Endothelial cell of umbilical vein (primary cell): ENCODE measurements around the gene UBE2Q2. TPM values are rescaled to one million over a fixed set of nuclear protein-coding genes. Genes with fewer than 3 reads are reported as not detected.

ENCODE experiments used
- BruUV-seq: library from RNA; stranded (reverse); fragments of 400-500 nt; replicated peaks from 2 replicates; lab custom pipeline; 2021; lab: Mats Ljungman, UMichigan
- CTCF ChIA-PET: fragments of 300-600, 350-600 bp; sonication (Branson Sonifier 250); formaldehyde crosslinking; loops from one replicate; lab custom pipeline; 2021; ENCODE audit warnings: antibody characterized with exemption, inconsistent platforms; lab: Charles Lee
- POLR2A ChIA-PET: fragments of 300-600, 350-600 bp; sonication (Branson Sonifier 250); formaldehyde crosslinking; loops from one replicate; lab custom pipeline; 2021; ENCODE audit warnings: antibody characterized with exemption, inconsistent platforms; lab: Charles Lee
- DNase-seq: peaks from one replicate; pipeline ENCODE4 v3.0.0-alpha.2; 2011; ENCODE audit warnings: low read depth, low spot score
- FAIRE-seq: peaks from 2 replicates; lab custom pipeline; 2011; peaks lifted over from hg19 to GRCh38; lab: Jason Lieb, UNC
- H2AFZ ChIP-seq: 2 replicates; pipeline ENCODE4 v1.6.0; 2012; ENCODE audit warnings: low read depth, low read length, control low read depth, inconsistent platforms
- H3K27ac ChIP-seq: 2 replicates; pipeline ENCODE4 v1.5.1; 2011; ENCODE audit warnings: low read depth, mild to moderate bottlenecking, control low read depth, low read length, moderate library complexity; ENCODE audit not compliant: insufficient read depth
- H3K27me3 ChIP-seq, 2 experiments: 2 replicates each; pipeline versions ENCODE4 v1.6.0 to v1.6.1; 2011; ENCODE audit warnings: low read length in 2 of 2, mixed read lengths in 1 of 2; ENCODE audit not compliant: control insufficient read depth in 2 of 2, insufficient read depth in 2 of 2
- H3K36me3 ChIP-seq, 2 experiments: 2 replicates in 1 of 2; 3 replicates in 1 of 2; pipeline ENCODE4 v1.5.1; 2011; ENCODE audit warnings: low read length in 2 of 2, mild to moderate bottlenecking in 1 of 2, moderate library complexity in 1 of 2; ENCODE audit not compliant: control insufficient read depth in 2 of 2, insufficient read depth in 2 of 2; ENCODE audit errors: extremely low read depth in 1 of 2
- H3K4me1 ChIP-seq: 3 replicates; pipeline ENCODE4 v1.5.1; 2011; ENCODE audit warnings: mild to moderate bottlenecking, low read length; ENCODE audit not compliant: control insufficient read depth, insufficient read depth; ENCODE audit errors: extremely low read depth
- H3K4me2 ChIP-seq: 2 replicates; pipeline ENCODE4 v1.6.1; 2011; ENCODE audit warnings: low read length, control low read depth, mixed read lengths; ENCODE audit not compliant: insufficient read depth
- H3K4me3 ChIP-seq, 3 experiments: fragments of 200-600 bp in 1 of 3; sonication (generic), shearing (Covaris generic) in 1 of 3; replicated peaks in 1 of 3; 2 replicates each; pipeline ENCODE4 v1.5.1; 2011 to 2016; ENCODE audit warnings: control low read depth in 3 of 3, low read length in 3 of 3, mild to moderate bottlenecking in 2 of 3, inconsistent platforms in 1 of 3, low read depth in 1 of 3, moderate library complexity in 1 of 3; ENCODE audit not compliant: insufficient read depth in 1 of 3
- H3K79me2 ChIP-seq: 2 replicates; pipeline ENCODE4 v1.6.0; 2012; ENCODE audit warnings: low read length, inconsistent platforms; ENCODE audit not compliant: control insufficient read depth, insufficient read depth
- H3K9ac ChIP-seq: replicated peaks from 2 replicates; pipeline ENCODE3; 2011; ENCODE audit warnings: low read length, control low read depth; ENCODE audit not compliant: insufficient read depth; ENCODE audit errors: extremely low read depth
- H3K9me1 ChIP-seq: replicated peaks from 3 replicates; pipeline ENCODE4 v1.6.0; 2011; ENCODE audit warnings: mild to moderate bottlenecking, low read length; ENCODE audit not compliant: control insufficient read depth, insufficient read depth; ENCODE audit errors: extremely low read depth
- H3K9me3 ChIP-seq: replicated peaks from 2 replicates; pipeline ENCODE4 v1.5.1; 2012; ENCODE audit warnings: low read length, inconsistent platforms; ENCODE audit not compliant: control insufficient read depth, insufficient read depth
- H4K20me1 ChIP-seq: replicated peaks from 2 replicates; pipeline ENCODE3; 2011; ENCODE audit warnings: mild to moderate bottlenecking, low read length; ENCODE audit not compliant: control insufficient read depth, insufficient read depth; ENCODE audit errors: extremely low read depth
- EZH2 ChIP-seq: IDR thresholded peaks from 2 replicates; pipeline ENCODE4 v1.6.1; 2012; ENCODE audit warnings: borderline replicate concordance, low read depth, mild to moderate bottlenecking, moderate library complexity, low read length, inconsistent platforms; ENCODE audit not compliant: severe bottlenecking
- FOS ChIP-seq: IDR thresholded peaks from 2 replicates; pipeline ENCODE4 v1.6.1; 2011; ENCODE audit warnings: mild to moderate bottlenecking, low read length, moderate library complexity, borderline replicate concordance; ENCODE audit not compliant: insufficient read depth
- GATA2 ChIP-seq: IDR thresholded peaks from 2 replicates; pipeline ENCODE4 v1.7.0; 2011; ENCODE audit warnings: low read depth, mild to moderate bottlenecking, moderate library complexity, mixed read lengths, low read length; ENCODE audit not compliant: insufficient read length, insufficient read depth
- JUN ChIP-seq: IDR thresholded peaks from 2 replicates; pipeline ENCODE4 v1.6.1; 2011; ENCODE audit warnings: borderline replicate concordance, low read depth; ENCODE audit not compliant: insufficient read length, insufficient read depth
- MYC ChIP-seq: IDR thresholded peaks from one replicate; pipeline ENCODE4 v1.6.1; 2011; ENCODE audit warnings: mild to moderate bottlenecking, low read depth, low read length
- POLR2A ChIP-seq: IDR thresholded peaks from 2 replicates; pipeline ENCODE4 v1.6.1; 2012; ENCODE audit warnings: low read depth, mild to moderate bottlenecking, control low read depth, low read length
- POLR2AphosphoS5 ChIP-seq: IDR thresholded peaks from 2 replicates; pipeline ENCODE4 v1.6.1; 2012; ENCODE audit warnings: low read depth, mild to moderate bottlenecking, control low read depth, low read length, moderate library complexity; ENCODE audit not compliant: insufficient read depth
- dilution Hi-C: fragments of 300-500 bp; cut with MboI; formaldehyde crosslinking; loops from one replicate; pipeline ENCODE4 v1.15.0; 2019; ENCODE audit warnings: low sequenced_read_pairs; ENCODE audit not compliant: extremely low pct_ligation_motif_present
- intact Hi-C: fragments of 100-400 bp; cut with micrococcal nuclease; formaldehyde crosslinking; loops from one replicate; pipeline ENCODE4 v1.10.0; 2022
- polyA plus RNA-seq, 4 experiments: library from polyadenylated mRNA; depleted of rRNA in 3 of 4; stranded (reverse) in 3 of 4; unstranded in 1 of 4; fragments of >200 nt; gene quantifications; 2 replicates each; pipeline versions ENCODE4 v1.2.1 to v1.2.3, GENCODE V29; 2011 to 2012; ENCODE audit warnings: missing spikeins in 1 of 4
- total RNA-seq: library from RNA; stranded (reverse); gene quantifications from 2 replicates; pipeline ENCODE4 v1.2.3, GENCODE V29; 2021

Gene UBE2Q2
- total and polyA plus RNA-seq, 2 donors (not counting 3 experiments of a cell fraction or from before 2014, with no cell fraction given): 12.9 to 32.8 TPM

DNA sequence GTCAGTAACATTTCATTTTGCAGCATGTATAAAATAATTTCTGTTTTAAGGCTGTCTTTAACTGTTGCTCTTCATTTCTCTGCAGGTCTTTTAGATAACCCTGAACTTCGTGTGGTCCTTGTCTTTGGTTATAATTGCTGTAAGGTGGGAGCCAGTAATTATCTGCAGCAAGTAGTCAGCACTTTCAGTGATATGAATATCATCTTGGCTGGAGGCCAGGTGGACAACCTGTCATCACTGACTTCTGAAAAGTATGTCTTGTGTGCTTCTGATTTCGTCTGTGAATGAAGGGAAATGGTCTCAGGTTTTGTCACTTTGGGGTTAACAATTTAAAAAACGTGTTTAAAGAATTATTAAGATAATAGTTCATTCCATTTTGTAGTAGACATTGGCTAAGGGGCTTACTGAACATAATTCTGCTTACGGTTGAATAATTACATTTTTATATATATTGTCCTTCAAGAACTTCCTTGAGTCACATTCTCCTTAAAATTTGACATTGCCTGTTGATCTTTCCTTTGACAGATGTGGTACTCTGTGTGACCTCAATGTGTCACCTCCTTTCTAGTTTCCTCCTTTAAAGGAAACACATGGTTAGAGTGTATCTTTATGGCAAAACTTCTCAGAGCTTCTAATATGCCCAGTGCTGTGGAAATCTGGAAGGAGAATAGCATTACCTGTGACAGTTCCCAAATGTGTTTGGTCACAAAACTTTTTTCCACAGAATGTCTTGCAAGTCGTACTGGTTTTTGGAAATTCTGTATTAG, 86.7 kb downstream of the UBE2Q2 start:
- no peak overlapping the region for H3K9ac ChIP-seq
- H2AFZ ChIP-seq: no peak overlapping the region
- DNase-seq (peak; percentile 50), FAIRE-seq (peak; percentile 63)
- H3K36me3 ChIP-seq: peaks cover 7 to 14% of the 10 kb centered on the region in 2 experiments
- no peak overlapping the region for H3K27ac ChIP-seq
- H3K4me2 ChIP-seq: no peak overlapping the region
- intact Hi-C loops (loop anchor here (1.0 to 10.0 kb wide), 2 partner anchors 9 to 215 kb away; no protein-coding TSS in a partner anchor), dilution Hi-C loops (no loop called here)
- no TSS peak for BruUV-seq
- H3K9me3 ChIP-seq: no peaks in the 10 kb centered on the region
- H3K79me2 ChIP-seq: peaks cover 21% of the 10 kb centered on the region
- no peak overlapping the region for H3K4me3 ChIP-seq
- ChIA-PET POLR2A (no interaction called here), CTCF (interaction anchor here (1.1 to 3.1 kb wide), 3 partner anchors 120 to 220 kb away, joined by 4 to 16 read pairs (median 16); no protein-coding TSS in a partner anchor)
- TF ChIP-seq MYC (no peak), FOS (peak; percentile 36), POLR2A (no peak), JUN (peak; percentile 36), EZH2 (no peak), POLR2AphosphoS5 (no peak)
- H4K20me1 ChIP-seq: no peaks in the 10 kb centered on the region
- H3K4me1 ChIP-seq: peaks cover 13% of the 10 kb centered on the region
- H3K27me3 ChIP-seq: no peaks in the 10 kb centered on the region
- H3K9me1 ChIP-seq: no peaks in the 10 kb centered on the region

- Histone ChIP-seq H3K4me1 (peaks cover 13% of the 10 kb centered on the region), H3K79me2 (peaks cover 14% of the 10 kb centered on the region), H2AFZ (no peak overlapping the region), H3K4me3 (no peak overlapping the region), H3K9ac (no peak overlapping the region), H3K27ac (no peak overlapping the region), H3K9me3 (no peaks in the 10 kb centered on the region), H3K9me1 (no peaks in the 10 kb centered on the region), H4K20me1 (no peaks in the 10 kb centered on the region), H3K4me2 (no peak overlapping the region), H3K27me3 (no peaks in the 10 kb centered on the region), H3K36me3 (peaks cover 5 to 17% of the 10 kb centered on the region in 2 experiments)
- FAIRE-seq (peak; percentile 28), DNase-seq (no peak)
- intact Hi-C loops (loop anchor here (1.0 kb wide), 1 partner anchor 10 kb away; no protein-coding TSS in a partner anchor), dilution Hi-C loops (no loop called here)
- ChIA-PET CTCF (interaction anchor here (1.8 kb wide), 1 partner anchor 121 kb away, joined by 4 read pairs; no protein-coding TSS in a partner anchor), POLR2A (no interaction called here)
- no TSS peak for BruUV-seq
- TF ChIP-seq POLR2A (no peak), JUN (no peak), GATA2 (no peak), MYC (no peak)
Observed at GRCh38 chr15:75930866-75931265, 87.6 kb downstream of the UBE2Q2 start.
